BLaER1 treated with 17β-estradiol and CSF1 and Interleukin-3, amounts not matched to agents 10 nM and 100 nM (cell line): ENCODE results near the gene QDPR.

Experiments used
- H3K27ac ChIP-seq, 11 experiments: shearing (Covaris generic); formaldehyde crosslinking; 2 replicates each; pipeline ENCODE4 v1.8.1; 2022
- H3K27me3 ChIP-seq, 11 experiments: shearing (Covaris generic); formaldehyde crosslinking; 2 replicates each; pipeline ENCODE4 v1.8.1; 2022
- H3K36me3 ChIP-seq, 11 experiments: shearing (Covaris generic); formaldehyde crosslinking; 2 replicates each; pipeline ENCODE4 v1.8.1; 2022
- H3K4me1 ChIP-seq, 10 experiments: shearing (Covaris generic); formaldehyde crosslinking; 2 replicates each; pipeline ENCODE4 v1.8.1; 2022
- H3K4me2 ChIP-seq, 11 experiments: shearing (Covaris generic); formaldehyde crosslinking; 2 replicates each; pipeline ENCODE4 v1.8.1; 2022
- H3K4me3 ChIP-seq, 10 experiments: shearing (Covaris generic); formaldehyde crosslinking; 2 replicates each; pipeline ENCODE4 v1.8.1; 2022
- H3K9ac ChIP-seq, 11 experiments: shearing (Covaris generic); formaldehyde crosslinking; 2 replicates each; pipeline ENCODE4 v1.8.1; 2022
- H3K9me3 ChIP-seq, 11 experiments: shearing (Covaris generic); formaldehyde crosslinking; replicated peaks in 1 of 11; 2 replicates each; pipeline ENCODE4 v1.8.1; 2022
- H4K20me1 ChIP-seq, 11 experiments: shearing (Covaris generic); formaldehyde crosslinking; 2 replicates each; pipeline ENCODE4 v1.8.1; 2022
- Cebpa-rat ChIP-seq, 11 experiments: shearing (Covaris generic); IDR thresholded peaks; 2 replicates each; pipeline ENCODE4 v1.8.1; 2022

QDPR gene

DNA sequence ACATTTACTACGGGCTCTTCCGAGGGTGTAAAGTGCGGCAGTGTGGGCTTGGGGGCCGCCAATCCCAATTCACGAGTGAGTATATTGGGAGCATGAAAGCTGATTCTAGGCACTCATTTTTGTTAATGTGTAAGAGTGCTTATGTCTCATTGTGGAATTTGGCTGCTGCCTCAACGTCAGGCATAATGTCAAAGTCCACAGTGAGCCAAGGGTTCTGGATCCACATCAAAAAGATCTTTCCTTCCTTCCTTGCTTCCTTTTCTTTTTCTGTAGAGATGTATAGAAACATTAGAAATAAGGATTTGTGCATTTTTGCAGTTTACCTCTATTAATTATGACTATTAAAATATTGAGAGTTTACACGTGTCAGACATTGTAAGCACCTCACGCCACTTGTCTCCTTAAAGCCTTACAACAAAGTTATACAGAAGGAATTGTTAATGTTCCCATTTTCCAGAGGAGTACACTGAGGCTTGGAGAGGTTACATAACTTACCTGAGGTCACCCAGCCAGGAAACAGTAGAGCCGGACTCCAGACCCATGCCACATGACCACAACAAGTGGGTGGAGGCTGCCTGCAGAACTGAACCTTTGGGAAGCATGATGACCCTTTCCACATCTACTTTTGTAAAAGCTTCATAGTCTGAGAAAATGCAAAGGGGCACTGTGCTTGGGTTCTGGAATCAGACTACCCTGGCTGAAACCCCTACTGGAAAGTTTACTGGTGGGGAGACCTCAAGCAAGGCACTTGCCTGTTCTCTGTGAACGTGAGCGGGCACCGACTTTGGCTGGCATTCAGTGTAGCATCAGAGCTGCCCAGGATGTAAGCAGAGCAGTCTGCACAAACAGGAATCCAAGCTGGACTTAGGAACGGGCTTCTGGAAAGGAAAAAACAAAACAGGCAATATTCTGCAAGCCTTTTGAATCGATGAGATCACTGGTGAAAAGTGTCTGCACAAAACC lies 3.8 kb upstream of the QDPR start:
- Histone ChIP-seq H3K9me3 (no peaks in the 10 kb centered on the region), H3K36me3 (no peaks in the 10 kb centered on the region), H3K4me2 (no peak overlapping the region), H3K27ac (no peak overlapping the region), H3K4me1 (peaks cover 12 to 22% (median 19%) of the 10 kb centered on the region in 10 experiments), H3K4me3 (no peak overlapping the region), H3K9ac (no peak overlapping the region), H3K27me3 (no peaks in the 10 kb centered on the region), H4K20me1 (peaks cover 0 to 1% (median 0%) of the 10 kb centered on the region in 11 experiments; a peak in 2 of 22 replicates)
- no peak for TF ChIP-seq Cebpa-rat (IDR thresholded peaks at IDR 0.05)

DNA sequence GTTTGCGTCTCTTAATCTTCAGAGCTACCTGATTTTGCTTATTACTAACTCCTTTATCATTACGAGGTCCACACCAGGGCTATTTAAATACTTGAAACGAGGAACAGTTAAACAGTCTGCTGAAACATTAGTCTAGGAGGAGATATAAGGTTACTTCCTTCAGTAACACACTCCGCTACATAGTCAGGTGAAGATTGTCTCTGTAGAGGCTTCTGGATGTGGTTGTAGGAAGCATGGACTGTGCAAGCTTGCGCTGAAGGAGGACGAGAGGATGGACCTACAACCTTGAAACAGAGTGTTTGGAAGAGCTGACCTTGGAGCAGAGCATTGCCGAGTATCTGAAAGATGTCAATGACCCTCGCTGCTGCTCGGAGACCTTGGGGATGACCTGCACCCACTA lies 3.0 kb upstream of the QDPR start, which contains the start of gene CLRN2:
TSS of gene CLRN2 (plus strand) at position 301 of the 400 bp plus-strand sequence. CDS start 102 bp downstream, outside the sequence.
- H3K4me1 ChIP-seq: peaks cover 17 to 27% (median 23%) of the 10 kb centered on the region in 10 experiments
- H3K4me2 ChIP-seq: no peak within 1 kb of the TSS
- no peak for TF ChIP-seq Cebpa-rat (IDR thresholded peaks at IDR 0.05)
- H3K27me3 ChIP-seq: no peaks in the 10 kb centered on the region
- no peak within 1 kb of the TSS for H3K4me3 ChIP-seq
- no peak within 1 kb of the TSS for H3K27ac ChIP-seq
- H3K9ac ChIP-seq: no peak within 1 kb of the TSS
- H3K36me3 ChIP-seq: peaks cover 0 to 1% (median 0%) of the 10 kb centered on the region in 11 experiments; a peak in 1 of 22 replicates
- no peaks in the 10 kb centered on the region for H3K9me3 ChIP-seq
- peaks cover 0 to 10% (median 0%) of the 10 kb centered on the region in 11 experiments; a peak in 3 of 22 replicates for H4K20me1 ChIP-seq

DNA sequence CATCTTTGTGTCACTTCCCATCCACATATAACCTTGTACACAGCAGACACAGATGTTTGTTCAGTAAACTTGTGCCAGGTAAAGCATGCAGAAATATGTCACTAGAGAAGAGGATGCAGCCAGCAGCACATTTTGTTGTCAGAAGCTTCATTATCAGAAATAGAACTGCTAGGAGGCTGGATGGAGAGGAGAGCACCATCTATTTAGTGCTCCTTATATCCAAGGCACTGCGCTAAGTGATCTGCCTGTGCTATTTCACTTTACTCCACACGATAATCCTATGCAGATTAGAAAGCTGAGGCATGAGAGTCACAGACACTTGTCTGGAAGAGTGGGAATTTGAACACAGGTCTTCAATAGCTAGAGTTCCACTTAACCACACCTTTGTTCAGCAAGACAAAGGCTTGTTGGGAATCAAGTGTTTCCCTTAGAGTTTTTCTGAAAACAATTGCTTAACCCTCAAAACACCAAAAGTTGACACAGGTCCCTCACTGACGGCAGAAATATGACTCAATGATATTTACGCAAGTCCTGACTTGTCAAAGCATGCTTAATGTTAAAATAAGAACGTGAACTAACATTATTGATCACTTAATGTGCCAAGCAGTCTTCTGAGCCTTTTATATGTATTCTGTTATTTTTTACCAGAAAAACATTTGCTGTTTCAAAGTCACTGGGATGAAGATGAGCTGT lies 1.2 kb upstream of the QDPR start:
- Histone ChIP-seq H3K9me3 (no peaks in the 10 kb centered on the region), H3K27ac (no peak overlapping the region), H4K20me1 (peaks cover 0 to 18% (median 0%) of the 10 kb centered on the region in 11 experiments; a peak in 4 of 22 replicates), H3K9ac (peak overlapping the region in 4 of 11 experiments; percentile 75 to 85 (median 82); a peak in 4 of 22 replicates), H3K27me3 (no peaks in the 10 kb centered on the region), H3K4me1 (peaks cover 17 to 27% (median 23%) of the 10 kb centered on the region in 10 experiments), H3K36me3 (peaks cover 11 to 17% (median 14%) of the 10 kb centered on the region in 11 experiments; a peak in 20 of 22 replicates), H3K4me3 (peak overlapping the region in 2 of 10 experiments; percentile 73 to 77; a peak in 2 of 20 replicates), H3K4me2 (peak overlapping the region in 10 of 11 experiments; percentile 83 to 97 (median 89); a peak in 20 of 22 replicates)
- TF ChIP-seq Cebpa-rat (IDR thresholded peaks at IDR 0.05): no peak

DNA sequence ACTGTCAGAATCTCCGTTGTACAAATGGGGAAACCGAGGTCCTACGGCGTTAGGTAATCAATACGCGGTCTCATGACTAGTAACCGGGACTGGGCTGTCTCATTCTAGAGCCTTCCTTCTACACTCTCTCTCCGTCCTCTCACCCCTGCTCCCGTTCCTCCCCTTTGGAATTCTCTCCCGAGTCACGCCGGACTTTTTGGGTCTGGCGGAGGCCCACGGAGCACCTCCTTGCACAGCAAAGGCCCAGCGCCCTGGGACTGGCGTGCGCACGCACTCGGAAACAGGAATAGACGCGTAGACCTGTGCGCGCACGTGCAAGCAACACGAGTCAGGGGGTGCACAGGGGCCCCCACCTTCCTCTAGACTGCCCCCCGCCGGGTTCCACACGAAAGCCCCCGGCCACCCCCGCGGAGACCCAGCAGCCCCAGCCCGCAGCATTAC lies 361 bp downstream of the QDPR start:
- Histone ChIP-seq H3K27me3 (no peaks in the 10 kb centered on the region), H3K27ac (peak overlapping the region; percentile 29 to 79 (median 71); a peak in 21 of 22 replicates), H3K4me1 (peaks cover 17 to 27% (median 23%) of the 10 kb centered on the region in 10 experiments), H3K36me3 (peaks cover 22 to 33% (median 27%) of the 10 kb centered on the region in 11 experiments), H3K9me3 (no peaks in the 10 kb centered on the region), H3K9ac (peak overlapping the region; percentile 74 to 85 (median 81)), H4K20me1 (peaks cover 0 to 18% (median 0%) of the 10 kb centered on the region in 11 experiments; a peak in 4 of 22 replicates), H3K4me3 (peak overlapping the region; percentile 72 to 88 (median 76)), H3K4me2 (peak overlapping the region; percentile 83 to 99 (median 89))
- TF ChIP-seq Cebpa-rat (IDR thresholded peaks at IDR 0.05): no peak

DNA sequence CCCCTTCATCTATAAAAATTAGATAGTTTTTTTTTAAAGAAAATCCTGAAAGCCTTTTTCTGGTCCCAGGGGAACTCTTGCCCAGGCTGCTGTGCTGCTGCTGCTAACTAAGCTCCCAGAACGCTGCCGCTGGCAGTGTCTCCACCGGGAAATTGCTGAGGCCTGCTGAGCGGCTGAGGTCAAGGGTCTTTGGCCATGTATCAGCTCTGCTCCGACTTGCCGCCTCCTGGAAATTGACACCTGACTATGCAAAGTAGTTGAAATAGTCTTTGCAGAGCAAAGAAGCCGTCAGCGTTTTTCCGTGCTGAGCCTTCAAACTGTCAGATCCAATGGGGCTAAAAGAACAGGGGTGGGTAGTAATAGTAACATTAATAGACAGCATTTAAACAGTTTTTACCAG lies 839 bp downstream of the QDPR start:
- peak overlapping the region in 10 of 11 experiments; percentile 29 to 79 (median 72); a peak in 15 of 22 replicates for H3K27ac ChIP-seq
- no peak for TF ChIP-seq Cebpa-rat (IDR thresholded peaks at IDR 0.05)
- H4K20me1 ChIP-seq: peaks cover 0 to 18% (median 0%) of the 10 kb centered on the region in 11 experiments; a peak in 4 of 22 replicates
- H3K4me2 ChIP-seq: peak overlapping the region; percentile 83 to 99 (median 89)
- peak overlapping the region; percentile 72 to 88 (median 76) for H3K4me3 ChIP-seq
- H3K4me1 ChIP-seq: peaks cover 17 to 27% (median 23%) of the 10 kb centered on the region in 10 experiments
- peak overlapping the region; percentile 74 to 85 (median 81) for H3K9ac ChIP-seq
- H3K27me3 ChIP-seq: no peaks in the 10 kb centered on the region
- H3K9me3 ChIP-seq: no peaks in the 10 kb centered on the region
- peaks cover 27 to 38% (median 32%) of the 10 kb centered on the region in 11 experiments for H3K36me3 ChIP-seq

DNA sequence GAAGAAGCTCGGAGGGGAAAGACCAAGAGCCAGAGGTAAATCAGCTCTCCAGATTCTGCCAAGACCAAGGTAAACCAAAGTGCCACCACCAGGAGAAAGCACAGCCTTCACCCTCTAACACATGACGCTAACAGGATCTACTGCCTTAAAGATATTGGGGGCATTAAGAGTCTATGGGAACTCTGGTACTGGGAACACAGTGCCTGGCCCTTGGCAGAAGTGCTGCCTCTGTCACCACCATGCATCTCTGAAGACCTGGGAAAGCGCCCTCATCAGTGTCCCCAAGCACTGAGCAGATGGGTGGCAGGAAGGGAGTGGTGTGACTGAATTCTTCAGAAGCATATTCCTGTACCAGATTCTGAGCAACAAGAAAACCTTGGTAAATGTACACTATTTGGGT lies 1.3 kb downstream of the QDPR start:
- Histone ChIP-seq H3K4me1 (peaks cover 17 to 27% (median 23%) of the 10 kb centered on the region in 10 experiments), H3K27me3 (no peaks in the 10 kb centered on the region), H3K36me3 (peaks cover 31 to 43% (median 36%) of the 10 kb centered on the region in 11 experiments), H3K9ac (peak overlapping the region in 10 of 11 experiments; percentile 74 to 85 (median 82); a peak in 10 of 22 replicates), H3K4me2 (peak overlapping the region; percentile 83 to 99 (median 89)), H3K4me3 (peak overlapping the region; percentile 72 to 88 (median 76); a peak in 15 of 20 replicates), H3K9me3 (no peaks in the 10 kb centered on the region), H3K27ac (no peak overlapping the region), H4K20me1 (peaks cover 0 to 18% (median 0%) of the 10 kb centered on the region in 11 experiments; a peak in 4 of 22 replicates)
- TF ChIP-seq Cebpa-rat (IDR thresholded peaks at IDR 0.05): no peak

DNA sequence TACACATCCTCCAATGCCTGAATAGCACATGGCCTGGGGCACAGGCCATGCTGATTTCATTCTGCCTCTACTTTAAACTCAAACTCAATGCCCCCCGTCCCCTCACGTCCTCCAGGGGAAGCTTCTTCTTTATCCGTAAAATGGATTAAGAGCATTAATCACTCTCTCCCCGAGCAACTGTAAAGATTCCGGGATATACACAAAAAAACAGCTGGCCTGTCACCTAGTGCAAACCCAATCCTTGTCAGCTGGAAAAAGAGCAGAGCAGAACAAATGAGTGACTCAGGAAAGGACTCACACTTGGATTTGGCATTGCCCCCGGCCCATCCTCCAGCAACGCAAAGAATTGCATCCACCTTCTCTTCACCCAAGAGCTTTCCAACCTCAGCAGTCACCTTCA lies 7.8 kb downstream of the QDPR start:
- Histone ChIP-seq H3K4me1 (no peaks in the 10 kb centered on the region), H3K36me3 (peaks cover 77 to 100% (median 91%) of the 10 kb centered on the region in 11 experiments), H3K4me2 (no peak overlapping the region), H3K27ac (no peak overlapping the region), H3K9ac (no peak overlapping the region), H3K9me3 (no peaks in the 10 kb centered on the region), H3K4me3 (no peak overlapping the region), H4K20me1 (peaks cover 0 to 2% (median 0%) of the 10 kb centered on the region in 11 experiments; a peak in 2 of 22 replicates), H3K27me3 (no peaks in the 10 kb centered on the region)
- no peak for TF ChIP-seq Cebpa-rat (IDR thresholded peaks at IDR 0.05)

DNA sequence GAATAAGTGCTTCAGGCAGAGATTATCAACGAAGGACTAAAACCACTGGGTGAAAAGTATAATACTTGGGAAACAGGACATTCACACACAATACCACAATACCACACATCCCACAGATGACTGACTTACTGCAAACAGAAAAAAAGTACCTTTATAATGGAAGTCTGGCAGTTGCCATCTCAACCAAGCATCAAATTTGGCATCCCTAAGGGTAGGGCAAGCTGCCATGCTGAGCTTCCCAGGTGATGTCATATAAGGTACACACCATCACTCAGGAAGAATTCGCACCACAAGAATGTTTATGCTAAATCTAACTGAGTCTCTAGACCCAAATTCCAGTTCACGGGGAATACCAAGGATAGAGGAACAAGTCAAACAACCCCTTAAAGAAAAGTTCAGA lies 9.1 kb downstream of the QDPR start:
- Histone ChIP-seq H3K36me3 (peaks cover 74 to 100% (median 95%) of the 10 kb centered on the region in 11 experiments), H3K27ac (no peak overlapping the region)

More for the DNA sequence above, 9.1 kb downstream of the QDPR start:
- no peaks in the 10 kb centered on the region for H4K20me1 ChIP-seq
- no peak overlapping the region for H3K9ac ChIP-seq
- no peak overlapping the region for H3K4me3 ChIP-seq
- TF ChIP-seq Cebpa-rat (IDR thresholded peaks at IDR 0.05): no peak
- H3K4me1 ChIP-seq: no peaks in the 10 kb centered on the region
- H3K9me3 ChIP-seq: no peaks in the 10 kb centered on the region
- no peak overlapping the region for H3K4me2 ChIP-seq
- H3K27me3 ChIP-seq: no peaks in the 10 kb centered on the region
